HL-60/S4 treated with retinoic acid at 250 ng/mL for 4 days and 3 days (cell line): Measurements from ENCODE around the gene EVA1C.
"Not testable (repeated sequence)": the region's sequence is repeated elsewhere in the genome, so short reads cannot be mapped to it uniquely, and the experiment has no call there.

ENCODE experiments used
- in situ Hi-C: fragments of 300-500 bp; cut with MboI; formaldehyde crosslinking; loops from 2 replicates; pipeline ENCODE4 v1.7.0; 2022; ENCODE audit warnings: low sequenced_read_pairs

EVA1C gene

GRCh38 chr21:32424191-32424535 is 11.7 kb downstream of the EVA1C start:
- in situ Hi-C loops, result no loop called here

DNA sequence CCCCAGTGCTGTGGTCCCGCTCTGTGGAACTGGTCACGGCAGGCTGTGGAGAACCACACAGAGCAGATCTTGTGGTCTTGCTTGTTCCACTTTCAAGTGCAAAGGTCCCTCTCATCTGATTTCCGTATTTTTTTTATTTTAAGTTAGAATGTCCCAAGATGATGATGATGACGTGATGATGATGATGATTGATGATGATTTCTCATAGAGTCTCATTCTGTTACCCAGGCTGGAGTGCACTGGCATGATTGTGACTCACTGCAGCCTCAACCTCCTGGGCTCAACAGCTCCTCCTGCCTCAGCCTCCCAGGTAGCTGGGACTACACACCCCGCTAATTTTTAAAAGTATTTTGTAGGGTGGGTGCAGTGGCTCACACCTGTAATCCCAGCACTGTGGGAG is 12.2 kb downstream of the EVA1C start:
- in situ Hi-C loops, result no loop called here

DNA sequence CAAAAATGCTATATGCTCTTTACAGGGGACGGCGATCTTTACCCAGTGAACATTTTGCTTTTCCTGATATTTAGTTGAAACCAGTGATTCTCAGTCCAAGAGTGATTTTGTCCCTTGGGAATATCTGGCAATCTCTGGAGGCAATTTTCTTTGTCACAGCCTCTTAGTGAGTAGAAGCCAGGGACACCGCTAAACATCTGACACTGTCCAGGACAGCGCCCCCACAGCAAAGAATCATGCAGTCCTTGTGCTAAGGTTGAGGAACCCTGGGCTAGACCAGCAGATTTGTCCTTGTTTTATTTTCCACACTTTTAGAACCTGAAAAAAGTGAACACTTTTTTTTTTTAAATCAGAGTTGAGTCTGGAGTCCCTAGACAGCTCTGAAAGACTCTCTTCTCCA is 13.1 kb downstream of the EVA1C start:
- in situ Hi-C loops, result no loop called here

DNA sequence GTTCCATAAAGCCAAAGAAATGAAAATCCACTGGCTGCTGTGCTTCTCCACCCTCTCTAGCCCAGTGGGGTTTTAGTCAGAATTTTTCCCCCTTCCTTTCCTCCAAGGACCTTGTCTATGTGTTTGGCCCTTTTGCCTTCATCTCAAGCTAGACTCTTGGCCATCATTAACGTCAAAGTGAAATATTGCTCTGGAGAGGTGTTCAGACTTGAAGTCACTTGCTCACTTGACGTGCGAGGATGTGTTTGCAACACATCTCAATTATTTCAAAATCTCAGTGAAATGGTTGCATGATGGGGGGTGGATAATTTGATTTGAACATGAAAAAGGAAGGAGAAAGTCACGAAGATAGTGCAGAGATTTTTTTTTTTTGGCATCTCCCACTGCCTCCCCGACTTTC is 13.6 kb downstream of the EVA1C start:
- in situ Hi-C loops, result no loop called here

DNA sequence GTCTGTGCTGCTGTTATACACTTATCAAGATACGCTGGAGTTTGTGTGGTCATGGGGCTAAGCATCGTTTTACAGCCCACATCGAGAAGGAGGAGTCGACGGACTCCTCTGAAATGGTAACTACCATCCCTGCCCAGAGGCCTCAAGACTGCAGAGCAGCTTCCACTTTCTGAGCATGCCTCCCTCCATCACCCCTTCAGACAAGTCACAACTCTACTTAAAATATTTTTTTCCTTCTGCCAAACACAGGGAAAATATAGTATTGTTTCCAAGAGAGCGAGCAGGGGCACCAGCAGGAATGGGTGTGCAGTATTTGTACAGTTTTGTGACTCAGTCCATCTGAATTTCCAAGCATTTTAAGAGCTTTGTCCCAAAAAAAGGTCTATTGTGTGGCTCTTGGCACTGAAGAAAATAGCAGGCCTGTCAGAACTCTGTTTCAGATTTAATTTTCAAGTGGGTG is 14.1 kb downstream of the EVA1C start:
- in situ Hi-C loops, result no loop called here

DNA sequence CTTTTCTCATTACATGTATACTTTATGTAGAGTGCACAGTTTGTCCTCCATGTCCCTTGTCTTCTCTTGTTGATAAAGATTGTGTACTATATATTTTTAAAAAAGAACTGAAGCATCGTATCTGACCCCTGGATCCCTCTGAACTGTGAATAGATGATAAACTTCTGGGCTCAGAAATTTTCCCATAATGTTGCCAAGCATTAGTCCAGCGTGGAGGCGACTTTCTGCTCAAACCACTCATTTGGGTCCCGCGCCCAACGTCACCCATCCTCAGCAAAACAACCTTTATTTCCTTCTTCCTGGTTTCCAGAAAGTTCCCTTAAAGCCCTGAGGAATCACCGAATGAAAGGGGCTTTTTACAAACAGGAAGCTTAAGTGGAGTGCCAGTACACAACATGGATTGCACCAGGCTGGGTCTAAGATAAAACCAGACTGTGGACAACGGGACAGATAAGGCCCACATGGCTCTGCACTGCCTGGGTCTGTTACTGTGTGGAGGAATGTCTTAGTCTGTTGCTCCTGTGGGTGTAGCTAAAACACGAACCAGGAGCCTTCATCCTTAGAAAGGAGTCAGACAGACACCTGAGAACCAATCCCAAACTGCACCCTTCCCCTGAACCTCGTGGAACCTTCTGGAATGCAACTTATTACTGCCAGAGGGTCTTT is 15.6 kb downstream of the EVA1C start:
- in situ Hi-C loops, result no loop called here

GRCh38 chr21:32432982-32433660 is 20.6 kb downstream of the EVA1C start:
- in situ Hi-C loops, result not testable (repeated sequence)

DNA sequence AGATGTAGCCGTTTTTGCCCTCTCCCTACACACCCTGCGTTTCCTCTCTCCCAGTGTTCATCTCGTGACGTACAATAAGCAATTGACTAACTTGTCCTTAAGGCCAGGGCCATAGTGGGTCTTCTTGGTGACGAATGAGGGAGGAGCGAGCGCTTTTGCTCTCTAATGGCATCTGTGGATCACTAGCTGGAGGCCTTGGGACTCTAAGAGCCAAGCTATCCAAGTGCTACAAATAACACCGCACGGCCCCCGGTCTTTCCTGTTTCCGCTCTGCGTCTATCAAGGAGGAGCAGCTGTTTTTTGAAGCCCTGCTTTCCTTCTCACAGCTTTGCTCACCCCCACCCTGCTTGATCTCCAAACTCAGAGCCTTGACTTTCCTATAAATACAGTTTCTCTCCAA is 25.2 kb downstream of the EVA1C start:
- in situ Hi-C loops, result no loop called here

DNA sequence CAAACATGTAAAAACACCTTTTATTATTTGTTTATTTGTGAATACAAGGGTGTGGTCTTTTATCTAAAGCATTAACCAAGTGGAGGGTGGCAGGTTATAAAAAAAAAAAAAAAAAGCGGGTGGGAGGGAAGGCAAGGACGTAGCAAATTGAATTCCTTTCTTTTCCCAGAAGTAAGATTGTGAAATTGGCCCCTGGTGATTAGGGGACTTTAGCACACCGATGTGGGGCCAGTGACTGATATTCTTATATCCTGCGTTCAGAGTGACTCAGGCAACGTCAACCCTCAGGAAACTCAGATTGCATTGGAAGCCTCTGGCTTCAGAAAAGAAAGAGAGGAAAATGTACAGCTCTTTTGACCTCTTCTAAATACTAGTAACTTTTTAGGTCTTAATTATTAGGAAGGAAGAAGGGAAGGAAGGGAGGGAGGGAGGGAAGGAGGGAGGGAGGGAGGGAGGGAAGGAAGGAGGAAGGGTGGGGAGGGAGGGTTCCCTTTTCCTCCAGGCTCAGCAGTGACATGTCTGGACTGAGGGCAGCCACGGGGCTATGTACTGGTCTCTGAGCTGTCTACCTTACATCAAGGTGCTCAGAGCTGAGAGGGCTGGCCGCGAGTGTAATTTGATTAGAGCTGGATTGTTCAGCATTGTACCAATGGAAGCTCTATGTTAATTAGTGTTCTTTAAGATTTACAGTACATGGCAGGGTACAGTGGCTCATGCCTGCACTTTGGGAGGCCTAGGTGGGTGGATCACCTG is 30.2 kb downstream of the EVA1C start:
- in situ Hi-C loops, result no loop called here

DNA sequence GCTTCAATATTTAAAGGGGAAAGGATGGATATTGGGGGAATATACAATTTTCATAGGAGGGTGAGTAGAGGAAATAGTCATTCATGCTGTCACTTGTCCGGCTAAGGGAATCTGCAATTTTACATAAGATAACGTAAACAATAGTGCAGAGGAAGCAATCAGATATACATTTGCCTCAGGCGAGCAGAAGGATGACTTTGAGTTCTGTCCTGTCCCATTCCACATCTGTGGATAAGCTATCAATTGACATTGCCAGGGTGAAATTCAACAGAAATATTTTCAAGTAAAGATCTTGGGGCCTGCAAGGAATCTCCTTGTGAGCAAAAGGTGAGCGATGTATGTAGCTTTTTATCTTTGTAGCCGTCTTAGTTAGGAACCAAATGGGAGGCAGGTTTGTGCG is 32.6 kb downstream of the EVA1C start:
- in situ Hi-C loops, result no loop called here

- in situ Hi-C loops, result not testable (repeated sequence)
Observed at GRCh38 chr21:32446440-32446839, 33.9 kb downstream of the EVA1C start.

DNA sequence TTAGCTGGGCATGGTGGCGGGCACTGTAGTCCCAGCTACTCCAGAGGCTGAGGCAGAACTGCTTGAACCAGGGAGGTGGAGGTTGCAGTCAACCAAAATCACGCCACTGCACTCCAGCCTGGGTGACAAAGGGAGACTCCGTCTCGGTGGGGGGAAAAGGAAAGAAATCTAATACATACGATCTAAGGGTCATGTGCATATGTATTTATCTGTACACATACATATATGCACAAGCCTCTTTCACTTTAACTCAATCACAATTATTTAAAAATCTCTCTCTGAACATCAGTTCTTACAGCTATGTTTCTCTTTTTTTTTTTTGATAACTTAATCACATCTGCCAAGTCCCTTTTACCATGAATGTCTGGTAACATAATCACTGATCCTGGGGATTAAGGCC is 34.7 kb downstream of the EVA1C start:
- in situ Hi-C loops, result no loop called here

DNA sequence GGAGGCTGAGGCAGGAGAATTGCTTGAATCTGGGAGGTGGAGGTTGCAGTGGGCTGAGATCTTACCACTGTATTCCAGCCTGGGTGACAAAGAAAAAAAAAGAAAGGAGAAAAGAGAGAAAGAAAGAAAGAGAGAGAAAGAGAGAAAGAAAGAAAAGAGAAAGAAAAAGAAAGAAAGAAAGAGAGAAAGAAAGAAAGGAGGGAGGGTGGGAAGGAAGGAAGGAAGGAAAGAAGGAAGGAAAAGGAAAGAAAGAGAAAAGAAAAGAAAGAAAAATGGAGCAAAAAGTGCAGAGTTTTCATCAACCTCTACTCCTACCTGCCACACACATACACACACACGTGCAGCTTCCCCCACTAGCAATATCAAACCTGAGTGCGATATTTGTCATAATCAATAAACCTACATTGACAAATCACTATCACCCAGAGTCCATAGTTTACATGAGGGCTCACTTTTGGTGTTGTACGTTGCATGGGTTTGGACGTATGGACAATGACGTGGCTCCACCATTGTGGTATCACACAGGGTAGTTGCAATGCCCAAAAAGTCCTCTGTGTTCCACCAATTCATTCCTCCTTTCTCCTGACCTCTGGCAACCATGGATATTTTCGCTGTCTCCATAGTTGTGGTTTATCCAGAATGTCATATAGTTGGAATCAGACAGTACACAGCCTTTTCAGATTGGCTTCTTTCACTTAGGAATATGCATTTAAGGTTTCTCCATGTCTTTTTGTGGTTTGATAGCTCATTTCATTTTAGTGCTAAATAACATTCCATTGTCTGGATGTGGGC is 36.5 kb downstream of the EVA1C start:
- in situ Hi-C loops, result no loop called here

GRCh38 chr21:32450881-32451701 is 38.6 kb downstream of the EVA1C start:
- in situ Hi-C loops, result not testable (repeated sequence)

DNA sequence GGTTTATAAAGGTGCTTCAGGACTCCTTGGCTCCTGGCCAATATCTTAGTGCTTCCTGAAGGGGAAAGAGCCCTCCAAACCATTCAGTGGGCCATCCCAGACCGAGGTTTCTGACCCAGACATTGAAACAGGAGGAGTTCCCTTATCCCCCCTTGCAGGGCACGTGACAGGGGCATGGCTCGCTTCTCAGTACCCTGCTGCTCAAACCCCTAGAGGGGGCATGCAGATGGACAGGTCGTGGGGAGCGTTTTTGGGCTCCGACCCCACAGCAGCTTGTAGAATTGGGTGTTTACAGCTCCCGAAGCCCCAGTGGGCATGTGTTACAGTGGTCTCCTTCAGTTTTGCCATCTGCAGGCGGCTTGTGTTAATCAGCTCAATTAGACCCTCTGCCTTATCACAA is 39.7 kb downstream of the EVA1C start:
- in situ Hi-C loops, result not testable (repeated sequence)

- in situ Hi-C loops, result no loop called here
Observed at GRCh38 chr21:32452641-32453040, 40.1 kb downstream of the EVA1C start.

DNA sequence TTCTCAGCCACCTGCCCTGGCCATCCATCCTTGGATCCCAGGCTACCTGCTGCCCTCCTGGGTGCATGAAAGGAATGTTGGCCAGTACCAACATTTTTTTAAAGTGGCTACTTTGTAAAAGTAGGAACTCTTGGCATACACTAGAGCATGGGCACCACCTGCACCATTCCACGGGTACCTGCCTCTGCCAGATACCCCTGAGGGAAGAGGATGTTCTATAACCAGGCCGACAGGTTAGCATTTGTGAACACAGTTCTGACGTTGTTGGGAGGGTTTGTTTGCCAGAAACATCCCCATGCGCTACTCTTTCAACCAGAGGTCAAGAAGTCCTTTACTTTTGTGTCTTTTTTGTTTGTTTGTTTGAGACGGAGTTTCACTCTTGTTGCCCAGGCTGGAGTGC is 43.0 kb downstream of the EVA1C start:
- in situ Hi-C loops, result no loop called here

DNA sequence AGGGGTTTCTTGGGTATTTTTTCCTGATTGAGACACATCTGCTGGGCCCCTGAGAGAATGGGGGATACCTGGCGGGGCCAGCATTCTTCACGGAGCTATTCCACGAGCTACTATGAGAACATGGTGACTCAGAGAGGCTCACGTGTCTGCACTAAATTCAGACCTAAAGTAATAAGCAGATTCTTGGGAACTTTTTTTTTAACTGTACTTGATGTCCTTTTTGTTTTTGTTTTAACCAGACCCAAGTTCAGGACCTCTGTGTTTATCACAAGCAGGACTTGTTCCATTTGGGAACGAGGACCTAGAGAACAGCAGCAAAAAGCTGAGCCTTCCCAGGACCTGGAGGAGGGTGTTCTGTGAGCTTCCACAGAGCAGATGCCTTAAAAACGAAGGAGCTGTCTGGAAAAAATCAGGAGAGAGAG is 44.0 kb downstream of the EVA1C start:
- in situ Hi-C loops, result no loop called here

GRCh38 chr21:32457360-32457840 is 44.9 kb downstream of the EVA1C start:
- in situ Hi-C loops, result no loop called here

- in situ Hi-C loops, result no loop called here
Observed at GRCh38 chr21:32457962-32458361, 45.5 kb downstream of the EVA1C start.
